Stimulated activated CD4-positive, alpha-beta T cell treated with anti-CD3 and anti-CD28 coated beads, Interleukin-12 subunit alpha, Interleukin-12 subunit beta, amount 100 ng/mL, for 48 hours (primary cell): Measurements from ENCODE around the gene NEGR1.
"Not testable (repeated sequence)": the region's sequence is repeated elsewhere in the genome, so short reads cannot be mapped to it uniquely, and the experiment has no call there.

Experiments
- DNase-seq, 3 donors: peaks; one replicate each; pipeline ENCODE4 v3.0.0-alpha.2; 2020; ENCODE audit warnings: low read depth in 2 of 3, low spot score in 1 of 3

The NEGR1 gene

DNA sequence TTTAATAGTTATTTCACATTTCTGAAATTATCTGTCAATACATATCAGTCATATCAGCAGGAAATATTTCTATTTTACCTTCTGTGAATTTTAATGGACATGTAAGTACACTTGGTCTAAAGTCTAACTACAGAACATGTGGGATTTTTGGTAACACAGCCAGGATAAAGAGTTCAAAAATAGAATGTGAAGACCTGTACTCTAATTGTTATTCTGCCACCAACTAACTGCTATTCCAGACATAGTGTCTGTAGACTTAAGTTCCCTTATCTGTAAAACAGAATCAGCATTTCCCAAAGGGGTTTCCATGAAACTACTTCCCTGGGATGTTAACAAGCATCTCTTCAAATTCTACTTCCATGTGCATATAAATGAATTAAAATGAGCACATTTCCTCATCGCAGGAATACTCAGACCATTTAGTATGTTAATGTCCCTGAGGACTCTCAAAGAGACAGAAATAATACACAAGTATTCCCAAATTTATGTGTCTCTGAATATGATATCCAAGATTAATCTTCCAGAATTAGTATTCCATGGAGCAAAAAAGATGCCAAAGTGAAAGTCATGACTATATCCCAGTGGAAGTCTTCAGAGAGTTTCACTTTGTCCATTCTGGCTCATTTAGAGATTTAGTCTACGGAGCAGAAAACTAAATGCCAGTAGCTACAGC lies 325.6 kb downstream of the NEGR1 start:
- DNase-seq = no peak

DNA sequence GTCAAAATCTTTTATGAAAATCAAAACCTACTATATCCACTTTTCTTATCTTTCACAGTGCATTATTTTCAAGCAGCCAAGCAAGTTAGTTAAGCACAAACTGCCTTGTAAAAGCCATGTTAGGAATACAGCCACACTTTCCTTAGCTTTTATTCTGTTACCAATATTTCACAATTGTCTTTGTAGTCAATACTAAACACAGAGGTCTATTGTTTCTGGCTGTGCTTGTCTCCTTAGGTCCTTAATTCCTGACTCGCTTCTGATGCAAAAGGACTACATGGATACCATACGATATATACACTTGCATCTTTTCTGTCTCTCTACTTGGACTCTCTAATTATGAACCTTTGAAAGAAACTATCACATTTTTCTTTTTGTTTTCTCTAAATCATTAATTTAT lies 331.8 kb downstream of the NEGR1 start:
- DNase-seq = no peak

DNA sequence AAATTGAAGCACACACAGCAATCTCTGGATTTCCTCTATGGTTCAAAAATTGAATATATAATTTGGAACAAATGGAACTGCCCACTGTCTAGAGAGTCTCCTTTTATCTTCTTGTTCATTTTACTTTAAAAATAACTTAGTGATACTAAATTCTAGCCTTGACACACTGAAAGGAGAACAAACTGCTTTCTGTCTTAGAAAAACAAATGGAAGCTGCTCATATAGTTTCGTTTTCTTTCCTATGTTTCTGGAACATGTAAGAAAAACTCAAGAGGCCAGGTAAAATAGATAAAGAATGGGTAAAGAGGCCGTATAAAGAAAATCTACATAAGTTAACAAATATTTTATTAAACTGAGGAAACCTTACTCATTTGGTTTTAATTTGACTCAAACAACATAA lies 332.7 kb downstream of the NEGR1 start:
- DNase-seq = no peak

DNA sequence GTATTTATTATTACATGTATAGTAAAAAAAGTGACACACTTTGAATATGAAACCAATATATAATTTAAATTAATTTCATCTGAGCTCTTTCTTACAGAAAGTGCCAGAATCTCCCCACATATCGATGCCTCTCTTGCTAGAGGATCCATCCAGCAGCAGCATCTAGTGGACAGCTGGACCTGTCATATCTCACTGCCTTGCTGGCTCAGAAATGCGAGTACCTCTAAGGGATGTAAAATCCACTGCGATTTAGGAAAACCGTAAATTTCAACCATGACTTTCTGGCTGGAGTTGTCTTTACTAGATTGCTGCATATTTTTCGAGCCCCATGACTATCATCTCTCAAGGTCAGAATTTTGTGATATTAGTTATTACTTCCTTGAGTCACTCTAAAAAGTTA lies 333.8 kb downstream of the NEGR1 start:
- no peak for DNase-seq

DNA sequence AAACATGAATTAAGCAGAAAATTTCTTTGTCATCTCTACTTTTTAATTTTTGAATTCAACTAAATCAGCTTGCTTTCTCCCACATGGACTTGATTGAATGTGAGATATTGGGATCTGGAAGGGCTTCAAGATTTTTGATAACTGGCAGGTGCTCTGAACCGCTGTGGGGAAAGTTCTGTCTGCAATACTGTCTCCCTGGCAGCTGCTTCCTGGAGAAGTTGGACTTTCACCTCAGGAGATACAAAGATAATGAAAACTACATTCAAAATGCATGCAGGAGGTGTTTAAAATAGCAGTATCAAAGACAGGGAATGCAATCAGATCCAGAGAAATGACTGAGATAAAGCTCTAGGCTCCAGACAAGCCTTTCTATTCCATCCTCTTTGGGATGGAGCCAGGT lies 338.3 kb downstream of the NEGR1 start:
- DNase-seq = no peak

DNA sequence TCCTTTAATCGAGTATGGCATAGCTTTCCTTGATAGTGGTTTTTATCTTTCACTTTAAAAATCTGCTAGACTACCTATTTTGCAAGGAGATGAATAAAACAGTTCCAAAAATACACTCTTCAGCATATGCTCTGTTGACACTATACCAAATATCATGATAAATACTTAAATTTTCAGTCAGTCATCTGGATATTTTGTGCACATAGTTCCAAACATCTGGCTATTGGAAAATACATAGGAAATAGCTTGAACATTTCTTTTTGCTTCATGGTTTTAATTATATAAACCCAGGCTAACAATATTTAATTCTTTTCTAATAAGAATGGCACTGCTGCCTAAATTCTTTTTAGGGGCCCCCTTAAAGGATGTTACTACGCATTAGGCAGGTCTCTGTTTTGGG lies 342.1 kb downstream of the NEGR1 start:
- no peak for DNase-seq

DNA sequence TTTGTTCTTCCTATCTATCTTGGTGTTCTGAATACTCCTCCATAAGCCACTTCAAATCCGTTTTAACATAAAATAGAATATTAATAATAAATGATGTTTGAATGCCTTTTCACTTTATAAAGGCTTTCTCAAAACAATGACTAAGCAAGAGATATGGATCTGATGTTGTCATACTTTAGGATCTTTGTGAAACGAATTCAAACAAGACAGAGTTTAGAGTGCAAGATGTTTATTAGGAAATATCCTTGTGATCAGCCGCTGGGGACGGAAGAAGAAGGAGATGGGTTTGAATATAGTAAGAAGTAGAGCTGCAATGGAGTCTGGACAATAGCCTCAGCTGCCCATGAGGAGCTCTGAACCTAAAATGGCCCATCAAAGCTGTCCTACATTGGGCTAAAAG lies 351.8 kb downstream of the NEGR1 start:
- no peak for DNase-seq

DNA sequence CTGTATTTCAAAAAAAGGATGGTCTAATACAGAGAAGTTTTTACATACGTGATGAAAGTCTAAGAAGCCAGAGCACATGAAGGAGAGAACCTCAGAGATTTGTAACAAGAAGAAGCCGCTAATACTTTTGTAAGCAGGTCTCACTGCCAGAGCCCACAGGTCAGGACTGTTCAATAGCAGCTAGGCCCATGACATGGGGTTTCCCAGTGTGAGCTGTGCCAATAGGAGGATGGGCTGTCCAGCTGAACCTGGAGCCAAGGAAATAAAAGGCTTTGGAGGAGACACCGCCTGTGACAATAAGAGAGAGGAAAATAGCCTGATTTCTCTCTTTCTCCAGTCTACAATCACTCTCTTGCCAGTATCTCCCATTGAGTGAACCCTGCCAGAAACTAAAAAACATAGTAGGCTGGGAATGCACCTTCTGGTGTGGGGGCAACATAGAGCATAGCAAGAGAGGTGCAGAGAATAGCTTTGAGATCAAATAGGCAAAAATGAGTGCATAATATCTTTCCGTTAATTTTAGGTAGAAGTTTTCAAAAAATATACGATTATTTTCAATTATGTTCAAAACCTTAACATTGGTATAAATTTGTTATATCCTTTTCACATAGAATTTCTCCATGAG lies 360.3 kb downstream of the NEGR1 start:
- no peak for DNase-seq

DNA sequence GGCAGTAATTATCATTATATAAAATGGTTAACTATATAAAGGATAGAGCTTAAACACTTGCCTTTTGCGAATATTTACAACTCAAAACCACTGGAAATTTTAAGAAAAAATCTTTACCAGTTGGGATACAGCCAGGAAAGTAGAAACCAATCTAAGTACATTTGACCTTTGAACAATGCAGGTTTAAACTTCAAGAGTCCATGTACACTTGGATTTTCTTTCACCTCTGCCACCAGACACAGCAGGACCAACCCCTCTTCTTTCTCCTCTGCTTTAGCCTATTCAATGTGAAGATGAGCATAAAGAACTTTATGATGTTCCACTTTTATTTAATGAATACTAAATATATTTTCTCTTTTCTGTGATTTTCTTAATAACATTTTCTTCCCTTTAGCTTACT lies 361.1 kb downstream of the NEGR1 start:
- no peak for DNase-seq

DNA sequence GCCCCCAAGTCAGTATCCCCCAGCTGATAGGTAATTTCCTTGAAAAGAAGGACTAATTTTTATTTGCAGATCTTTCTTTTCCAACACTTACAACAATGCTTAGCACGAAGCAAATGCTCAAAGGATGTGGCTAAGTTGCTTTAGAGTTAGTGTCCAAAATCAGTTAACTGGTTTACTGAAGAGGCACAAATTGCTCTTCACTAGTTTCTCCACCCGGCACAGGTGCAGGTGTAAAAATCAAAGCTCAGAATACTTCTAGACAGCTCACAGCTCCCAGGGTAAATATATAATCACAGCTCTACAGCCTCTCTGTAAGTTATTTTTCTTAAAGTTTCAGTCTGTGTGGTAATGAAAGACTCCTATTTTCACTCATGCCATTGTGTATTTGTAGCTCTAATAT lies 361.8 kb downstream of the NEGR1 start:
- DNase-seq = no peak

DNA sequence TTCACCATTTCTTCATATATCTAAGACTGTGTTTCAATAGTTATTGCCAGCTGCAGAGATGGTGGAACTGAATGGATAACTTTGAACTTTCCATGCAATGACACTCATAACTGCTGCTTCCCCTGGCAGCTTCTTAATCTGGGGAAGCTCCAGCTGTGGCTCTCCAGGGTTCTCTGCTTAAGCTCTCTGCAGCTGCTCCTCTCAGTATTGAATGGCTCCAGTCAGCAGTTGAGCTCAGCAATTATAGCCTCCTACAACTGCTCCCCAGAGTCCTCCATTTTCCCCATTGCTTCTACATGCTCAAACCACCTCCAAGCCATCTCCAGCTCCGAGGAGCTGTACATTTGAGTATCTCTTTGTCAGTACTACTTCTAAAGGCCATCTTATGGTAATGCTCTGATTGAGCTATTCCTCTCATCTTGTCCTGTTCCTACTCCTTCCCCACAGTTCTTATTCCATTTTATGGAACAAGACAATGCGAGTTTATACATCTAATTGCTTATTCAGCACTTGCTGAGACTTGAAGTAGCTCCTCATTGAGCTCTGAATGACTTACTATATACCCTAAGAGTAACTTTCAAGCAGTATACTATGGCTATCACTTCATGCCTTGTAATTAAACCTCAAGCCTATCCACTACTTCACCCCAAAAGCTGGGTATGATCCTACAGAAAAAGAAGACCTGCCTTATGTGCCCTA lies 362.4 kb downstream of the NEGR1 start:
- no peak for DNase-seq

DNA sequence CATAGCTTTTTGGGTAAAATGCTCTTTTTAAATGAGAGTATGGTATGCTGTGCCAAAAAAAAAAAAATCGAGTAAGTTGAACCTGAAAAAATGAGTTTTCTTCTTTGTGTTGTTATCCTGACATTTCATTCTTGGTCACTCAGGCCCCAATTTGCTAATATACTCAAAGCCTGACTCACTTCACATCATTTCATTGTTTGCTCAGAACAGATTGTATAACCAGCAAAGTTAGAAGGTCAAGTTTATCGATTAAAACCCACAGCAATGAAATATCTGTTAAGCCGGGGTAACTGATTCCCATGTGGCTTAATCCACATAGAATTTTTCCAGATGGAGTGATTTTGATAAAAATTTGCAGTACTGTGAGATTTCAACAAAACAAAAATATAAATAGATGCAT lies 363.7 kb downstream of the NEGR1 start:
- no peak for DNase-seq

DNA sequence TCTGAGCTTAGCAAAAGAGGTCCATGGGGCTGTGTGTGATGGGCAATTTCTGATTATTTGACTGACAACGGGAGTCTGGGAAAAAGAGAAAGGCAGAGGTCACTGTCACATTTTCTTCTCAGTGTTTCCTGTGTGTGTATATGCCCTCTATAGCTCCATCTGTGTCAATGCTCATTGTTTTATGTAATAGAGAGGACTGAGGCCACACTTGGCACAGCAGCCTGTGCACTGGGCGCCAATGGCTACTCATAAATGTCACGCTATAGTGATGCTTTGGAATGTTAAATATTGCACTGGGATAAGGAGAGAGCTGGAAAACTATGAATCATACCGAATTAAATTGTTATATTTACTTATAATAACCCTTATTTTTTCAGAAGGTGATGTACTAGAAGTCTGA lies 365.4 kb downstream of the NEGR1 start:
- DNase-seq = no peak

DNA sequence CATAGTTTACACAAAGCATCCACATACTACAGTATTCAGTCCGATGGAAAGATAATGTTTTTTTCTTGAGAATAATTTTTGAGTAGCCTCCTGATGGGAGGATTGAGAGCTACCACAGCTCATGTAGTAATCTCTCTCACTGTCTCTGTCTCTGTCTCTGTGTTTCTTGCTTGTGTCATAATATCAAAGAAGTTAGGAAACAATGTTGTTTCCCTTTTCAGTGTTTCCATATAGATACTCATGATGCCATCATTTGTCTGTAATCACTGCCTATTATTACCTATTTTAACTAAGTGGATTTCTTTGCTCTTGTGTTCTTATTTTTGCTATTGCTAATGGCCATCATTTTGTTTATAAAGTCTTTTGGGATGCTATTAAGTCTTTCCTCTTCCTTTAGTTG lies 367.7 kb downstream of the NEGR1 start:
- DNase-seq = no peak

DNA sequence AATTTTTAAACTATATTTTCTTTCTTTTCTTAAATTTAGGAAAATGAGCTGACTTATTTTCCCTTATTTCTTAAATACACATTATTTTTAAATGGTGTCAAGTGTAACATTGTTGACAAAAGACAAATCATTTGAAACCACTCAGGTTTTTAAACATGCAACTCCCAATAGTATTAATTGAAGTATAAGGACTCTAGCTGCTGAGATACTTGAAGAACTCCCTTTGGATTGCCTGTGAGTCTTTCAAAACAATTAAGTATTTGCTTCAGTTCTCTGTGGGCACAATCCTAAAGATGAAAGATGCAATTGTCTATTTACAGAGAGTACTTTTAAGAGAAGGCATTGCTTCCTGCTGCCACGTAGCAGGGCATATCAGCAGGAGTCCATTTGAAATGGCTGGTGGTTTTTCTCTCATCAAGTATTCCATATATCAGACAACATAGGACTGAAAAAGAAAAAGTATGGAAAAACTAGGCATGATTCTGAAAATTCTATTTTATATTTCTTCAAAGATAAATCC lies 373.4 kb downstream of the NEGR1 start:
- DNase-seq = no peak

DNA sequence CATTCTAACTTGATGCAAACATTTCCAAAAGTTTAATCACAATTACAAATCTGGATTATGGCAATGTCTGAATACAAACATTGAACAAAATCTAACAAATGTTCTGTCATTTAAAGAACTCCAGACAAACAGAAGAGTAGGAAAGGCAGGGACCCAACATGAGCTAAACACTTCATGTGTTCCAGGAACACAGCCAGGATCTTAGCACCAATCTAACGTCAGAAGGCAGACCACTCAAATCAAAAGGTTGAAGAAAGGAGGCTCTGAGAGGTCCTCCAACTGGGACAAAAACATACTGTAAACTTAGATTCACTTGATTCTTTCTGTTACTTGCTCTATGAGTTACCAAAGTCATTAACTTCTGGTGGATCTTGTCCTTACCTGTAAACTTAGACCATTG lies 374.0 kb downstream of the NEGR1 start:
- DNase-seq = no peak

DNA sequence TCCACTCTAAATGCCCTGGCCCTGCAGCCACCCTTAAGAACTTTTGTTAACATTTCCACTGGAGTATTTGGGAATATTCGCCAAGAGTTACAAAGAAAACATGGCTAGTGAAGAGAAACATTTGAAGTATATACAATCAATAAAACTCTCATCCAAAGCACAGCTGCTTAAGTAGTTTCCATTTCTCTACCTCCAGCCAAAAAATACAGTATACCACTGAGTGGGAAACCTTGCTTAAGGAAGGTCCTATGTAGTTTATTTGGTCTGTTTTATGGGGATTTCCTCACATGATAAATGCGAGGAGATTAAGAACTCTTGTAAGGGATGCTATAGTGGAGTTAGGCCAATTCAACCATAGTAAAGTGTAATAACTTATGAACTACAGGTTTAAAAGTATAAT lies 382.5 kb downstream of the NEGR1 start:
- DNase-seq = no peak

DNA sequence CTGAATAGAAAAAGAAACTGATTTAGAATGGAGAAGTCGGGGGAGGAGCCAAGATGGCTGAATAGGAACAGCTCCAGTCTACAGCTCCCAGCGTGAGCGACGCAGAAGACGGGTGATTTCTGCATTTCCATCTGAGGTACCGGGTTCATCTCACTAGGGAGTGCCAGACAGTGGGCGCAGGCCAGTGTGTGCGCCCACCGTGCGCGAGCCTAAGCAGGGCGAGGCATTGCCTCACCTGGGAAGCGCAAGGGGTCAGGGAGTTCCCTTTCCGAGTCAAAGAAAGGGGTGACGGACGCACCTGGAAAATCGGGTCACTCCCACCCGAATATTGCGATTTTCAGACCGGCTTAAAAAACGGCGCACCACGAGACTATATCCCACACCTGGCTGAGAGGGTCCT lies 394.2 kb downstream of the NEGR1 start:
- DNase-seq = not testable (repeated sequence)

DNA sequence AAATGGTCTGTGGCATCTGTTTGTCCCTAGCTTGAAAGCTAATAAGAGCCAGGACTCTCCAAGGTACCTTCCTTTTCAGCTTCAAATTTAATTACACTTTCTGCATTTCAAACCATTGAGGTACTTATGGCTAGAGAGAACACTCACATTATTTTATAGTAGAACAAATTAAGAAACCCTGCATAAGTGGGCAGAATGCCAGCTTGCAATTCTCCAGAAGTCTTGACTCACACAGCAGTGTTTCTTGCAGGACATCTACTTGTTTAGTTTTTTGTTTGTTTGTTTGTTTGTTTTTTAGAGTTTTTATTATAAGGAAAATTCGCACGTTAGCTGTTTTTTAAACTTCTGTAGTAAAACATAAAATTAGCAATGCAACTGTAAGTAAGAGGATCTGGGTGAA lies 397.2 kb downstream of the NEGR1 start:
- no peak for DNase-seq

DNA sequence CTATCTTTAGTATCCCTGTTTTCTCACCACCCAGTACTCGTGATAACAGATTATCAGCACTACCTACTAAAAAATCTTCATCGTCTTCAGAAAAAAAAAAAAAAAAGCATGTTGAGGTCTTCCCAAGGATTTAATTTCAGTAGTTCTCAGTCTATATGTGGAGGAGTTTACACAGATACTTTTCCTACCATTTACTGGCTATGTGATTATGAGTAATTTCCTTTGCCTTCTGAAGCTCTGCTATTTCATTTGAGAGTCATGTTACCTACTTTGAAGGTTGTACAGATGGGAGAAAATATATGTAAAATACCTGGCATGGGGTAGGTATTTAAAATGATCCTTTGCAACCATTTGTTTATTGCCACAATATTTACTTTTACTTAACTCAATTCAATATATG lies 399.7 kb downstream of the NEGR1 start:
- no peak for DNase-seq

DNA sequence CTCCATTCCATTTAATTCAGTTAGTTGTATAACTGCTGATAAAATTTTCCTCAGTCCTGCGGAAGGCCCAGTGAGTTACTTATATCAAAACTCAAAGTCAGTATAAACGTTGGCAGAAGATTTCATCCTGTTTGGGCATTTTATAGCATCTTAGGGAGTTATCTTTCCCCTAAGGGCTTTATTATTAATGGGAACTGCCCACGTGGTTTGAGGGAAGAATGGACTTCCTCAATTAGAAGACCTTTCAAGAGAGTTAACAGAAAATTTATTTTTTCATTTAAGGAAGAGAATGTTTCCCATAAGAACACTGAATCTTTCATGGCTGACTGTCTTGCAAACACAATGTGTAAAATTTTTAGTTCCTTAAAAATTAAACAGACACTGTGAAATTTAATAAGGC lies 400.1 kb downstream of the NEGR1 start:
- no peak for DNase-seq

DNA sequence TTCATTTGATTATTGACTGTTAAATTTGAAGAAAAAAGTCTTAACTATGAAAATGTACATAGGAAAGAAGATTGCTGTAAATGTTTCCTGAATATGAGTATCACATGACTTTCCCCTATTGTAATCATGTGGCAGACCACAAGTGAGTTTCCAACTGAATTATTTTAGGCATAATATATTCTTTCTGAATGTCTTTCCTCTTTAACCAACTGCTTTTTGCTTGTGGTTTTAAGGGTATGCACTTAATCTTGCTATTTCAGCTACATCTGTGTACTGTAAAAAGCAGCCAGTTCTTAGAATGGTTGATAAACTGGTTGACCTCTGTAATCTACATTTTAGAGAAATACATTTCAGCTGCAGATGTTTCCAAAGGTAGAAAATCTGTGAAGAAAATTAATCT lies 400.7 kb downstream of the NEGR1 start:
- no peak for DNase-seq

DNA sequence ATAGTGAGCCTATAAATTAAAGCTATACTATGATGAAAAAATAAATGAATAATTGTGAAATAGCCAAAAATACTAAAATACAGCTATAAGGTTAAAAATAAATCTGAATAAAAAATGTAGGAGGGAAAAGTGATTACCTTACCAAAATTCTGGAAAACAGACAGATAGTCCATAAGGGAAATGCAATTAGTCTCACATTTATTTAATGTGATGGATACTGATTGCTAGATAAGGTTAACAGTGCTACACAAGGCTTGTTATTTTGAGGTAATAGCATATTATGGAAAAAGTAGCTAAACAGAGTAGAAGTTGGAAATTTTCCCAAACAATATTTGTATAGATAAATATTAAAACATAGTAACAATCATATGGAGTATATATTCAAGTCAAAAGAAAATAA lies 413.0 kb downstream of the NEGR1 start:
- DNase-seq = no peak
